IPS-18c (cell line): Measurements from ENCODE around the gene DTNB.

Source experiments
- H3K4me3 ChIP-seq: 2 replicates; pipeline ENCODE4 v1.7.0; 2013; ENCODE audit warnings: low read depth, mild to moderate bottlenecking, low read length, moderate library complexity; ENCODE audit not compliant: insufficient read depth
- H3K9me3 ChIP-seq: one replicate; pipeline ENCODE4 v1.6.1; 2013; ENCODE audit warnings: mild to moderate bottlenecking, low read length, moderate library complexity; ENCODE audit not compliant: control insufficient read depth, insufficient read depth

The DTNB gene

DNA sequence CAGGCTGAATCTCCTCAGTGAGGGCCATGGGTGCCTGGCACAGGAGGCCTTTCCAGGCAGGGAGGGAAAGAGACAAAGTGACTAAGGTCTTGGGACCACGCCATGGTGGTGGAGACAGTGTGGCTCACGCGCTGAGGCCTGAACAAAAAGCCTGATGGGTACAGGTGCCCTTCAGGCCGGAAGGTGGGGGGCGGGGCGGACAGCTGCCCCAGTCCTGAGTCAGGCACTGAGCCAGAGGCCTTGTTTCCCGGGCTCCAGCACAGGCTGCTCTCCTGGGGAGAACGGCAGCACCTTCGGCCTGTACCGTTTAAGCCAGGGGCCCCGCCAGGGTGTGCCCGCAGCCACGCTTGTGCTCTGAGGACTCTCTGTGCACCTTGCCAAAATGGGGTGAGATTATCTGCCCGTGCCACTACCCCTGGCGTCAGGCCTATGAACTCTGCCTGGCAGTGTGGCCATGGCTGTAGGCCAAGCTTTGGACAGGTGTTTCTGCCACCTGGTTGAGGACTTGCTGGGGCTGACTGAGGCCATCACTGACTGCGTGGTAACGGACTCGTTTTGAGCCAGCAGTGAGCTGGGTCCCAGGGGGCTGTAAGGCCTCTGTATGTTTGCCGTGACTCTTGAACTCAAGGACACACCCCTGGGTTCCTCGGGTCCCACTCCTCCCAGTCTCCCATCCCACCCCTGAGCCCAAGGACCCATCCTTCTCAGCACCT, 300.0 kb downstream of the DTNB start:
- H3K9me3 ChIP-seq = peaks cover 2% of the 10 kb centered on the region
- H3K4me3 ChIP-seq = no peak overlapping the region

GRCh38 chr2:25372405-25373268, 300.7 kb downstream of the DTNB start:
- H3K9me3 ChIP-seq = peaks cover 2% of the 10 kb centered on the region
- no peak overlapping the region for H3K4me3 ChIP-seq

- Histone ChIP-seq H3K9me3 (peaks cover 2% of the 10 kb centered on the region), H3K4me3 (no peak overlapping the region)
Observed at GRCh38 chr2:25371253-25372241, 301.8 kb downstream of the DTNB start.

DNA sequence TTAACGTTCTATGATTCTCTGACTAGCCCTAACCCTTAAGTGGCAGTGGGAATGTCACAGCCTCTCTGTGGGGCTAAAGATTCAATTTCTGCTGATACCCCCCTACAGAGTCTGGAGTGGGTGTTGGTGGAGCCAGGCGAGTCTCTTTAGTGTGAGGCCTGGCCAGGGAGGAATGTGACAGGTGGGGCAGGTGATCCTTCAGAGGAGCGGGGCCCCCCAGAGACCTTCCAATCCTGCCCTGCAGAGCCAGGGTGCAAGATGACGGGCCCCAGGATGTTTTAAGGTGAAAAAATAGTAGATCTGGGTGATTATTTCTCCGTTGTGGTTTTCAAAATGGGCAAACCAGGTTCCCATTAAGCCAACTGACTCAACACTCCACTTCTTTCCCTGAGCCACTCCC, 303.5 kb downstream of the DTNB start:
- H3K9me3 ChIP-seq = peaks cover 2% of the 10 kb centered on the region
- H3K4me3 ChIP-seq = no peak overlapping the region

DNA sequence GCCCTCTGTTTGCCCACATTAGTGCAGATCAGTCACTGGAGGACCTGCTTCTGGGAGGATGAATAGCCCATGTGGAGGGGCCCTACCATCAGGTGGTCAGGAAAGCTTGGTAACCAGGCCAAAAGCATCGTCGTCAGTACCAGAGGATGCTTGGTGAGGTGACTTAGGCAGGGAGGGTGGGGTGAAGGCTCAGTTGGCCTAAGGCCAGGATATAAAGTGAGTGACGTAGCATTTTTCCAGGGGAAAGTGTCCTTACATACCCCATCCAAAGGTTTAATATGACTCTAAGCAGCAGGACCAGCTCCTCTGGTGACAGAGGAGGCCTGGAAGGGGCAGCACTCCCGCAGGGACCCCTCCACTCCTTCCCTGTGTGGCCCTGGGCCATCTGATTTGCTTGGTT, 303.9 kb downstream of the DTNB start:
- peaks cover 2% of the 10 kb centered on the region for H3K9me3 ChIP-seq
- H3K4me3 ChIP-seq = no peak overlapping the region

DNA sequence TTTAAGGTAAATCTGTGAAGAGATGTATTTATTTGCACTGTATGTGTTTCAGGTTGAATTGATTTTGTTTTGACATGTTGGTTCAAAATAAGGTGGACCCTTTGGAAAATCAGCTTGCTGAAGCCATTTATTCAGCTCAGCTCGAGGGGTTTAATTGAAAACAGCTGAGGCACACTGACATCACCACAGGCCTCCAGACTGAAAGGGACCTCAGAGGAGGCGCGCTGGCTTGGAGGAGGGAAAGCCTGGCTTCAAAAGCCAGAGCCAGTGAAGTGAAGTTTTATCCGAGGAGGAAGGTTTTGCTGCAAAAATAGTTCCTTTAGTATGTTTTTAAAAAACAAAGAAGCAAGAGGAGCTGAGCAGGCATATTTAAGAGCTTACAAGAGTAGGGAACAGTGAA, 304.7 kb downstream of the DTNB start:
- H3K4me3 ChIP-seq = no peak overlapping the region
- peaks cover 2% of the 10 kb centered on the region for H3K9me3 ChIP-seq

DNA sequence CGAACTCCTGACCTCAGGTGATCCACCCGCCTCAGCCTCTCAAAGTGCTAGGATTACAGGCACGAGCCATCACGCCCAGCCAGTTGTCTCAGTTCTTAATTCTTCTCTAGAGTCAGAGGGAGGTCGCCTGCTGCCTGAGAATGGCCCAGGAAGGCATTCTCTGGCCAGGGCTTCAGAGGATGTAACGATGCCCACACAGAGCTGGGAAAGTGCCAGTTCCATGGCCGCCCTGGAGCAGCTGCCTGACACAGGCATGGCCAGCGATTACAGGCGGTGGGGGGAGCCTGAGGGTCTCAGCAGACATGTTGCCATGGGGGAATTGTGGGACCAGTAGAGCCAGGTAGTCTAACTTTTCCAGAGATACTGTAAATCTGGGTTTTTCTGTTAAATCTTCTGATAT, 306.1 kb downstream of the DTNB start:
- peaks cover 2% of the 10 kb centered on the region for H3K9me3 ChIP-seq
- H3K4me3 ChIP-seq = no peak overlapping the region

DNA sequence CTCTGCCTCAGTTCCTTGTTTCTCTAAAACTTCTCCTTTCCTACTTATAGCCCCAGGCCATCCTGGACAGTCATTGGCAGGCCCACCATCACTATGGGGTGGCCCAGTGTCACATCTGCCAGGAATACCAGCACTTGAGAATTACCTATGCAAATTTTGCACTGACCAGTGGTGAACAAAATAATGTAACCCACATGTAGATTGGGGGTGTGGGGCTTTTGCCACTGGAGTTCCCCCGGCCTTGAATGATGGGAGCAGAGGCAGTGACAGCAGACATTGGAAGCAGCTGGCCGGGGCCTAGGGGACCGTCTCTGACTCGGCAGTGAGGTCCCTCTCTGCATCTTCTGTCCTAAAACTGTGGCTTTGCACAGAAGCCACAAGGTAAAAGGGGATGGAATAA, 306.7 kb downstream of the DTNB start:
- no peak overlapping the region for H3K4me3 ChIP-seq
- no peaks in the 10 kb centered on the region for H3K9me3 ChIP-seq

- no peak overlapping the region for H3K4me3 ChIP-seq
- no peaks in the 10 kb centered on the region for H3K9me3 ChIP-seq
Observed at GRCh38 chr2:25365241-25365640, 308.1 kb downstream of the DTNB start.

GRCh38 chr2:25363733-25364132, 309.6 kb downstream of the DTNB start:
- H3K4me3 ChIP-seq = no peak overlapping the region
- no peaks in the 10 kb centered on the region for H3K9me3 ChIP-seq

- no peak overlapping the region for H3K4me3 ChIP-seq
- no peaks in the 10 kb centered on the region for H3K9me3 ChIP-seq
Observed at GRCh38 chr2:25362434-25363145, 310.8 kb downstream of the DTNB start.

GRCh38 chr2:25362049-25362433, 311.3 kb downstream of the DTNB start:
- no peaks in the 10 kb centered on the region for H3K9me3 ChIP-seq
- H3K4me3 ChIP-seq = no peak overlapping the region

GRCh38 chr2:25361261-25362048, 311.9 kb downstream of the DTNB start:
- H3K4me3 ChIP-seq = peak overlapping the region; percentile 28
- H3K9me3 ChIP-seq = no peaks in the 10 kb centered on the region

- Histone ChIP-seq H3K9me3 (no peaks in the 10 kb centered on the region), H3K4me3 (no peak overlapping the region)
Observed at GRCh38 chr2:25358836-25359235, 314.5 kb downstream of the DTNB start.

DNA sequence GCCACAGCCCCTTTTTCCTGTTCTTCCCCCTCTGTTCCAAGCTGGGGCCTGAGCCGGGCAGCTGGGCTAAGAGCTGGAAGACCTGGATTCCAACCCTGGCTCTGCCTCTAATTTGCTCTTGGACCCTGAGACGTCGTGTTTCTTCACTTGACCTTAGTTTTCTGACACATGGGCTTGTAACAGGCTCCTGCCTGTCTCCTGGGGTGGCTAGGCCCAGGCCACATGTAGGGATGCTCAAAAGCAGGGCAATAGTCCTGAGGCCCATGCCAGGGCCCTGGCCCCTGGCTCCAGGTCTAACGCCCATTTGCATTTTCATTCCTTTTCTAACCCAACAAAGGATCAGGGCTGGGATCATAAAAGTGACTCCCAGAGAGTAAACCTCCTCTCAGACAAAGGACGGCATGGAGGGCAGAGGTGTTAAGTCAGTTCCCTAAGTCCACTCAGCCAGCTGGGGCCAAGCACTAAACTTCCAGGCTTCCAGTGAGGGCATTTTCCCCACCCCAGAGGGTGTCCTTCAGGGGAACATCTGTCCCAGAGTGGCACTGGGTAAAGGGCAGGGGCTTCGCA, 315.0 kb downstream of the DTNB start:
- no peaks in the 10 kb centered on the region for H3K9me3 ChIP-seq
- no peak overlapping the region for H3K4me3 ChIP-seq

DNA sequence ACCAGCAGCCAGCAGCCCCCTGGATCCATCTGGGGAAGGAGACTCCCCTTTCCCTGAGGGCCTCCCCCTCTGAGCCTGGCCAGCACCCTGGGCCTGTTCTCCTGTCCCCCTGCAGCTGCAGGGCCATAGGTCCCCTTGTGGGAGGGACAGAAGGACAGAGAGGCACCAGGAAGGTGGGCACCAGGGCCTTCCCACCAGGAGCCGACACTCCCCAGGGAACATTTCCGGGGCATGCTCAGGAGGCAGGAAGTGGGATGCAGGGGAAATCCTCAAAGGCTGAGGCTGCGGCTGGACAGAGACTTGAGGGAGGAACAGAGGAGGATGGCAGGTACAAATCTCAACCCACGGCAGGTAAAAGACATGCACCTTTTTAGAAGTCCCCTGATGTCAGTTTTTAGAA, 317.3 kb downstream of the DTNB start:
- H3K9me3 ChIP-seq = no peaks in the 10 kb centered on the region
- H3K4me3 ChIP-seq = no peak overlapping the region
